NOMO-1 (cell line): ENCODE measurements around the gene TIMM50.

Experiments
- DNase-seq, 2 experiments: peaks; one replicate each; lab custom pipeline; 2025; ENCODE audit not compliant: unreplicated experiment in 2 of 2; lab: John Stamatoyannopoulos, UW

TIMM50 gene

DNA sequence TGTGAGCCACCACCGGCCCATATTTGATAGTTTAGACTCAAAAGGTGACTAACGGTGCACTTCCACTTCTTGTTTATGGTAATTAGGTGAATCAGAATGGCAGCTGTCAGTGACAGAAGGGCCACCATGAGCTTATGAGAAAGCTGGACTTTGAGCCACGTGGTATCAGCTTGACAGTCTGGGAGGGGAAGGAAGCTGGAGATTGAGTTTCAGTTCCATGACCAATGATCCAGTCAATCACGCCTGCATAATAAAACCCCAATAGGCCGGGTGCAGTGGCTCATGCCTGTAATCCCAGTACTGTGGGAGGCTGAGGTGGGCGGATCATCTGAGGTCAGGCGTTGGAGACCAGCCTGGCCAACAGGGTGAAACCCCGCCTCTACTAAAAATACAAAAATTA lies 43.9 kb downstream of the TIMM50 start:
- DNase-seq = no peak

DNA sequence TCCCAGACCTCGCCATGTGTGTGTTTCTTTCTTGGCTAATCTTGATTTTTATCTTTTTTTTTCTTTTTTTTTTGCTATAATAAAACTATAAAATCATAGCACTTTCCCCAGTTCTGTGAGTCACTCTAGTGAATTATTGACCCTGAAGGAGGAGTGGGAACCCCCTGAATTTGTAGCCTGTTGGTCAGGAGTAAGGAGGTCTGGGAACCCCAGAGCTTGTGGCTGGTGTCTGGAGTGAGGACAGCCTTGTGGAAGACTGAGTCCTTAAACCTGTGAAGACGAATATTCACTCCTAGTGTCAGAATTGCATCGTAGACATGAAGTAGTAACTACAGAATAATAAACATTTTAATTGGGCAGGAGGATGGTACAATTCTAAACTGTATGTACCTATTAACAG lies 44.6 kb downstream of the TIMM50 start:
- no peak for DNase-seq

DNA sequence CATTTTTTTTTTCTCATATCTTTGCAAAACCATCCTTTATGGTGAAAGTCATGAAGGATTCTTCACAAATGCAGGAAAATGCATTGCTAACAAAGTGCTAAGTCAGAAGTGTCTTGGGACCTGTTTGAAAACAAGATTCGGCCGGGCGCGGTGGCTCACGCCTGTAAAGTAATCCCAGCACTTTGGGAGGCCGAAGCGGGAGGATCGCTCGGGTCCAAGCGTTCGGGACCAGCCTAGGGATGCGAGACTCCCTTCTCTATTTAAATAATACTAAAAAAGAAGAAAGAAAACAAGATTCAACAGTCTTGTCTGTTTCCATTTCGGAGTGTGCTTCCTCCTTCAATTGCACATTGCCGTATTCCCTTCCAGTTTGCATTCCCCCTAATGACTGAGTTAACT lies 51.2 kb downstream of the TIMM50 start:
- DNase-seq = no peak

DNA sequence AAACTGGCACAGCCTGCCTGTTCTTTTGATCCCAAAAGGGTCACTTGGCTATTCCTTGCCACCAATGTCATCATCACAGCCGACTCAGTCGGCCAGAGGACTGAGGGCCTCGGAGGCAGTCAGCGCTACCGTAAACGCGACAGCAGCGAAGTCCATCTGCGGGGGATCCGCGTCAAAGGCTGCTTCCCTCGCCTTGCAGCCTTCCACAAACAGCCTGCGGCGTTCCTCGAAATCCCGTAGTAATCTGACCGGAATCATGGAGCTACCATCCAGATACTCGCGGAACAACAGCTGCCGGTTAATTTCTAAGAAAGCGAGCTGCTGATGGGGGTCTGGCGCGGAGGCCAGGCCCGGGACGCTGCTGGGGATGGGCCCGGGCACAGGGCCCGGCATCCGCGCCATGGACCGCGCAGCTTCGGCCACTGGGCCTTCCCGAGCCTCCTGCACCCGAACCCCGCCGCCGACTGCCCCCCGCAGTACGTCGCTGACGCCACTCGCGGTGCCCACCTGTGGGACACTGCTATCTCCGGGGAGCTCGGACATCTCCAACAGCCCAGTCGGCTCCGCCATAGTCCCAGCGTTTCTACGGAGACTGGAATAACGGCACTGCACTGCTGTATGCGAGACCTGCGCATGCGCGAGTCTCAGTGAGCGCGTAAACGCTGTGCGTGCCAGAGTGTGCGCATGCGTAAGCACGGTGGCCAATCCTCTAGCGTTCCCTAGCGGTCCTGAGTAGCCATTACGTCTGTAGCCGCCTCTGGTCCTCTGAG lies 51.8 kb downstream of the TIMM50 start, which contains the start of gene EID2B:
EID2B (minus strand) TSS at position 620 of the 770 bp plus-strand sequence; CDS start at position 570, 50 bp downstream.
- peak; percentile 92 to 93 for DNase-seq

DNA sequence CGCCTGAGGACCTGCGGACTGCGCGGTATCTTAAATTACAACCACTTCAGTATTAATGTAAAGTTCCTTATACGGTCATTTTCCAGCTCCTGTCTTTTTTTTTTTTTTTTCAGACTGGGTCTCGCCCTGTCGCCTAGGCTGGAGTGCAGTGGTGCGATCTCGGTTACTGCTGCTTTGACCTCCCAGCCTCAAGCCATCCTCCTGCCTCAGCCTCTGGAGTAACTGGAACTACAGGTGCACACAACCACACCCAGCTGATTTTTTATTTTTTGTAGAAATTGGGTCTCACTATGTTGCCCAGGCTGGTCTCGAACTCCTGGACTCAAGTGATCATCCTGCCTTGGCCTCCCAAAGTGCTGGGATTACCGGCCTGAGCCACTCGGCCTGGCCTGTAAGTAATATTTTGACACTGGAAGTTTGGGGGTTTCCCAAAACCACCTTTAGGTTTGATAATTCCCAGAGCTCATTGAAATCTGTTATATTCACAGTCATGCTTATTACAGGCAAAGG lies 52.4 kb downstream of the TIMM50 start:
- no peak for DNase-seq

DNA sequence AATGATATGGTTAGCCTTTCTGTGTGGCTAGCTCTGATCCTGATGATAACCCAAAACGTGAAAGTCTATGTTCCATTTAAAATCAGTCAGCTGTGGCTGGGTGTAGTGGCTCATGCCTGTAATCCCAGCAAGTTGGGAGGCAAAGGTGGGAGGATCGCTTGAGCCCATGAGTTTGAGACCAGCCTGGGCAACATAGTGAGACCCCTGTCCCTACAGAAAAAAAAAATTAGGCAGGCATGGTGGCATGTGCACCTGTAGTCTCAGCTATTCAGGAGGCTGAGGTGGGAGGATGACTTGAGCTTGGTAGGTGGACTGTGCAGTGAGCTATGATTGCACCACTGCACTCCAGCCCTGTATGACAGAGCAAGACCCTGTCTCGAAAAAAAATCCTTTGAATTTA lies 53.2 kb downstream of the TIMM50 start:
- DNase-seq = no peak

DNA sequence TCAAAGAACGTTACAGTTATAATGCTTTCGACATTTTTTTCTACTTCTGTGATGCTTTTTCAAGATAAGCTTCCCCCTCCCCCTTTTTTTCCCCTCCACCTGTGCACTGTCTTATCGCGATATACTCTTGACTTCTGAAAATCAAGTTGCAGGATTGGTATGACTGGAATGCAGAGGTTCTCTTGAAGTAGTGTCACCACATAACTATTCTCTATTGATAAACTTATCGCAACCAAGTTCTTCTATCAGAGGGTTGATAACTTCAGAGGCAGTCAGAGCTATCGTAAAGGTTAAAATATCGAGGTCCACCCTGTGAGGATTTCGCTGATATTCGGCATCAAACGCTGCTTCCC lies 58.5 kb downstream of the TIMM50 start:
- DNase-seq = no peak

GRCh38 chr19:39539518-39540332 lies 59.1 kb downstream of the TIMM50 start, which contains the start of gene EID2:
EID2 (minus strand) TSS chr19:39540161; CDS start chr19:39540079, 82 bp downstream.
- DNase-seq = peak; percentile 91 to 95

DNA sequence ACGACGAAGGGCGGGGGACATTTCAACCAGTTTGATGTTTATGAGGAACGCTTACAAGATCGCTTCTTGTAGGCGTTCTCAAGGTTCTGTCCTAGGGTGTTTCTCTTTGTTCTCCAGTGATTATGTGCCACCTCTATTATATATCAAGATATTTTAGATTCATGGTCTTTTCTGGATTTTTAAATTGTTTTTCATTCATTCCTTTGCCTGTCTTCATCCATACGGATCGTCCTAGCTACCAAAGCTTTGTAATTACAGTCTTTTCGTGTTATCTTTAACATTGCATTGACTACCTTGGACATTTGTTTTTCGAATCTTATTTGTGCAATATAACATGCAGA lies 59.7 kb downstream of the TIMM50 start:
- no peak for DNase-seq
